GM12878 (cell line): ENCODE results near the gene CKB. TPM values are rescaled to one million over a fixed set of nuclear protein-coding genes. Genes with fewer than 3 reads are reported as not detected.

Experiments
- ASH2L ChIP-seq: fragments of 300-600, 200-600 bp; sonication (generic); IDR thresholded peaks from 2 replicates; pipeline ENCODE4 v1.6.1; 2017; ENCODE audit warnings: low read depth, mild to moderate bottlenecking, borderline replicate concordance
- CHD2 ChIP-seq: IDR thresholded peaks from 2 replicates; pipeline ENCODE4 v1.6.1; 2011; ENCODE audit warnings: low read depth, low read length, improper control_type of control experiment, borderline replicate concordance
- DPF2 ChIP-seq: fragments of 450-650 bp; IDR thresholded peaks from 2 replicates; pipeline ENCODE4 v1.6.1; 2017; ENCODE audit warnings: mild to moderate bottlenecking
- EGR1 ChIP-seq, 2 experiments: IDR thresholded peaks; 1 replicate in 1 of 2; 2 replicates in 1 of 2; pipeline ENCODE4 v1.6.1; 2011 to 2012; ENCODE audit warnings: low read depth in 2 of 2, low read length in 2 of 2, borderline replicate concordance in 1 of 2, mild to moderate bottlenecking in 1 of 2, moderate library complexity in 1 of 2
- IKZF2 ChIP-seq, 2 experiments: fragments of 450-650 bp; IDR thresholded peaks; 2 replicates each; pipeline ENCODE4 v1.6.1; 2017; ENCODE audit warnings: mild to moderate bottlenecking in 2 of 2, moderate library complexity in 2 of 2
- POLR2AphosphoS2 ChIP-seq: IDR thresholded peaks from 2 replicates; pipeline ENCODE4 v1.6.1; 2011; ENCODE audit warnings: low read depth, mild to moderate bottlenecking, low read length, improper control_type of control experiment, moderate library complexity
- SIN3A ChIP-seq: IDR thresholded peaks from 2 replicates; pipeline ENCODE4 v1.6.1; 2012; ENCODE audit warnings: low read depth, low read length, improper control_type of control experiment
- SMARCA5 ChIP-seq: fragments of 450-650 bp; IDR thresholded peaks from 2 replicates; pipeline ENCODE4 v1.6.1; 2017; ENCODE audit warnings: mild to moderate bottlenecking
- SPI1 ChIP-seq: IDR thresholded peaks from 2 replicates; pipeline ENCODE4 v1.6.1; 2011; ENCODE audit warnings: low read depth, mild to moderate bottlenecking, low read length, moderate library complexity, borderline replicate concordance; ENCODE audit not compliant: insufficient read depth
- polyA plus RNA-seq, 11 experiments: library from polyadenylated mRNA; depleted of rRNA in 4 of 11; unstranded in 6 of 11; stranded (reverse) in 5 of 11; fragments of >200 nt; fragmentation: Nextera tagmentation in 4 of 11; fragmentation: Illumina TruSeq in 1 of 11; extraction: Ambion mirVana in 4 of 11; extraction: Trizol in 1 of 11; gene quantifications; 1 replicate in 1 of 11; 2 replicates in 10 of 11; pipeline versions ENCODE4 v1.2.1 to v1.2.3, GENCODE V29; 2011 to 2016; ENCODE audit warnings: inconsistent platforms in 2 of 11, missing spikeins in 2 of 11, low read depth in 1 of 11
- total RNA-seq, 4 experiments: library from RNA; depleted of rRNA in 3 of 4; stranded (reverse); fragments of >200 nt in 3 of 4; fragmentation: Illumina TruSeq in 1 of 4; extraction: Trizol in 1 of 4; gene quantifications; 2 replicates each; pipeline versions ENCODE4 v1.2.1 to v1.2.3, GENCODE V29; 2013 to 2021
- TF ChIP-seq, protein P1 (sequence below), 3 experiments: IDR thresholded peaks in 2 of 3; conservative IDR thresholded peaks in 1 of 3; 2 replicates each; pipeline ENCODE4 v1.5.1; 2011; ENCODE audit warnings: low read depth in 3 of 3, low read length in 3 of 3, mild to moderate bottlenecking in 3 of 3, control low read depth in 2 of 3, moderate library complexity in 2 of 3, inconsistent platforms in 1 of 3, mixed read lengths in 1 of 3; ENCODE audit not compliant: control insufficient read depth in 2 of 3, insufficient read depth in 1 of 3; ENCODE audit errors: extremely low read depth in 1 of 3

The CKB gene
- total and polyA plus RNA-seq, 10 of the 15 experiments (the other 5 are each of a cell fraction or from before 2014, with no cell fraction given), result 0.40 to 6.1 (median 2.3) TPM

DNA sequence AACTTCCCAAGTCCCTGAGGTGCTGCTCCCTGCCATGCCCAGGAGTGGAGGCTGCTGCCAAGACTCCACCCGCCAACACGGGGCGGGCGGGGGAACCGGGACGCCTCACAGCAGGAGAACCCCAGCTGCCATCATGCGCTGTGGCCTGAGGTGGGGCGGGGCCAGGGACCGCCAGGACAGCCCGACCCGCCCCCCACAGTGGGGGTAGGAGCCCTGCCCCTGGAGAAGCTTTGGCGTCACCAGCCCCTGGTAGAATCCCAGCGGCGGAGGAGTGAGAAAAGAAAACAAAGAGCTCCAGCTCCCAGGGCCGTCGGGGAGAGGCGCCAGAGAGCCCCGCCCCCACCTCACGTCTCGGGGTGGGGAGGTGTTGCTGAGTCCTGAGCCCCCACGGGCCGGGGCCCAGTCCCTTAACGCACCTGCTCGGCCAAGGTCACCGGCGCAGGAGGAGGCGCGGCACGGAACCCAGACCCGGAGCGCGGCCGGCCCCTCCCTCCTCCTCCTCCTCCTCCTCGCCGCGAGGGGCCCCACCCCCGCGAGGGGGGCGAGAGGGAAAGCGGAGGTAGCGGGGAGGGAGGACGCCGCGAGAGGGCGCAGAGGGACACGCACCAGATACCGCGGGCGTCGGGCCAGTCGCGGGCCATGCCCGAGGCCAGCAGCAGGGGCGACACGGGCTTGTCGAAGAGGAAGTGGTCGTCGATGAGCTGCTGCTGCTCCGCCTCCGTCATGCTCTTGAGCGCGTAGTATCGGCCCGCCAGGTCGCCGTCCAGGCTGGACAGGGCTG lies 1.8 kb downstream of the CKB start (continued):
- TF ChIP-seq EGR1 (IDR thresholded peaks at IDR 0.05; ENCODE audit: borderline replicate concordance in 1 of 2, low read depth in 2 of 2, low read length in 2 of 2), result peak in 1 of 2 experiments; percentile 84; a peak in 2 of 3 replicates
- 0 out of 2 replicates have a peak, but pooled peaks have one; percentile 40 for TF ChIP-seq SIN3A
- no peak for TF ChIP-seq POLR2AphosphoS2
- peak; percentile 30; the same call in 1 of the 2 replicates for TF ChIP-seq DPF2
- TF ChIP-seq CHD2, result peak; percentile 17; the same call in 1 of the 2 replicates
- TF ChIP-seq IKZF2 (IDR thresholded peaks at IDR 0.05), result 0 out of 4 replicates have a peak, but pooled peaks of 1 of the 2 experiments have one; percentile 29
- TF ChIP-seq ASH2L, result no peak
- peak; percentile 28; the same call in 1 of the 2 replicates for TF ChIP-seq SMARCA5
- TF ChIP-seq, protein P1, sequence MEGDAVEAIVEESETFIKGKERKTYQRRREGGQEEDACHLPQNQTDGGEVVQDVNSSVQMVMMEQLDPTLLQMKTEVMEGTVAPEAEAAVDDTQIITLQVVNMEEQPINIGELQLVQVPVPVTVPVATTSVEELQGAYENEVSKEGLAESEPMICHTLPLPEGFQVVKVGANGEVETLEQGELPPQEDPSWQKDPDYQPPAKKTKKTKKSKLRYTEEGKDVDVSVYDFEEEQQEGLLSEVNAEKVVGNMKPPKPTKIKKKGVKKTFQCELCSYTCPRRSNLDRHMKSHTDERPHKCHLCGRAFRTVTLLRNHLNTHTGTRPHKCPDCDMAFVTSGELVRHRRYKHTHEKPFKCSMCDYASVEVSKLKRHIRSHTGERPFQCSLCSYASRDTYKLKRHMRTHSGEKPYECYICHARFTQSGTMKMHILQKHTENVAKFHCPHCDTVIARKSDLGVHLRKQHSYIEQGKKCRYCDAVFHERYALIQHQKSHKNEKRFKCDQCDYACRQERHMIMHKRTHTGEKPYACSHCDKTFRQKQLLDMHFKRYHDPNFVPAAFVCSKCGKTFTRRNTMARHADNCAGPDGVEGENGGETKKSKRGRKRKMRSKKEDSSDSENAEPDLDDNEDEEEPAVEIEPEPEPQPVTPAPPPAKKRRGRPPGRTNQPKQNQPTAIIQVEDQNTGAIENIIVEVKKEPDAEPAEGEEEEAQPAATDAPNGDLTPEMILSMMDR (IDR thresholded peaks at IDR 0.05 in 2 of 3, conservative IDR thresholded peaks at IDR 0.05 in 1 of 3; ENCODE audit: control insufficient read depth in 2 of 3, extremely low read depth in 1 of 3, insufficient read depth in 1 of 3, low read depth in 3 of 3, low read length in 3 of 3), result peak; percentile 38 to 63 (median 60); a peak in 4 of 6 replicates
- TF ChIP-seq SPI1, result peak; percentile 60; the same call in 1 of the 2 replicates
